H1 (cell line): ENCODE results near the gene SLC34A1. TPM values are rescaled to one million over a fixed set of nuclear protein-coding genes. Genes with fewer than 3 reads are reported as not detected.
A peak's percentile ranks its signal among the peaks of the same experiment; 100 is the strongest.

Source experiments
- CHD7 ChIP-seq: fragments of 300-600 bp; sonication (generic); IDR thresholded peaks from 2 replicates; pipeline ENCODE4 v1.7.1; 2012; ENCODE audit warnings: low read length, moderate library complexity, mild to moderate bottlenecking, inconsistent platforms; ENCODE audit not compliant: insufficient replicate concordance
- CREB1 ChIP-seq: IDR thresholded peaks from 2 replicates; pipeline ENCODE4 v1.6.1; 2012; ENCODE audit warnings: inconsistent platforms
- EGR1 ChIP-seq: IDR thresholded peaks from 2 replicates; pipeline ENCODE4 v1.6.1; 2011; ENCODE audit warnings: low read depth, low read length, borderline replicate concordance
- JUND ChIP-seq: IDR thresholded peaks from 2 replicates; pipeline ENCODE4 v1.6.1; 2011; ENCODE audit warnings: mild to moderate bottlenecking, improper control_type of control experiment, low read length
- KDM4A ChIP-seq: IDR thresholded peaks from one replicate; pipeline ENCODE4 v1.7.1; 2012; ENCODE audit warnings: low read depth, mild to moderate bottlenecking, moderate library complexity, low read length, inconsistent platforms; ENCODE audit not compliant: severe bottlenecking
- POU5F1 ChIP-seq: IDR thresholded peaks from 2 replicates; pipeline ENCODE4 v1.6.1; 2011; ENCODE audit warnings: low read depth, mild to moderate bottlenecking, low read length, moderate library complexity
- RBBP5 ChIP-seq: IDR thresholded peaks from 2 replicates; pipeline ENCODE4 v1.7.1; 2012; ENCODE audit warnings: low read depth, mild to moderate bottlenecking, inconsistent platforms, low read length, moderate library complexity, borderline replicate concordance
- SIX5 ChIP-seq: IDR thresholded peaks from 2 replicates; pipeline ENCODE4 v1.6.1; 2011; ENCODE audit warnings: mild to moderate bottlenecking, low read depth, low read length
- TCF12 ChIP-seq: IDR thresholded peaks from 2 replicates; pipeline ENCODE4 v1.6.1; 2011; ENCODE audit warnings: low read depth, mild to moderate bottlenecking, low read length
- TEAD4 ChIP-seq: IDR thresholded peaks from 2 replicates; pipeline ENCODE4 v1.6.1; 2012; ENCODE audit warnings: low read depth, low read length, inconsistent platforms, mixed read lengths
- polyA plus RNA-seq, 7 experiments: library from polyadenylated mRNA; depleted of rRNA in 3 of 7; stranded (reverse) in 5 of 7; unstranded in 2 of 7; fragments of >200 nt in 5 of 7; fragments of 200-250 nt in 2 of 7; gene quantifications; 1 replicate in 5 of 7; 2 replicates in 1 of 7; 4 replicates in 1 of 7; pipeline versions ENCODE4 v1.2.1 to v1.2.3, GENCODE V29; 2011 to 2013; ENCODE audit warnings: missing spikeins in 2 of 7, mixed read lengths in 2 of 7
- total RNA-seq: library from RNA; stranded (reverse); fragmentation: NEBNext Ultra II Directional; extraction: Animal tissue kit (Norgen Biotek cat#: 25700); gene quantifications from 2 replicates; pipeline ENCODE4 v1.2.1, GENCODE V29; 2021

Gene SLC34A1
- total and polyA plus RNA-seq, 2 of the 8 experiments (the other 6 are each of a cell fraction or from before 2014, with no cell fraction given) = not detected

- TF ChIP-seq CHD7 (no peak), CREB1 (0 out of 2 replicates have a peak, but pooled peaks have one; percentile 5), TCF12 (no peak), JUND (no peak), RBBP5 (peak; percentile 60; the same call in 1 of the 2 replicates), TEAD4 (no peak), EGR1 (no peak), POU5F1 (no peak), KDM4A (peak; percentile 69), SIX5 (no peak)
These were observed 21.4 kb upstream of the SLC34A1 start (continued) for GRCh38 chr5:177362610-177363507.
